Fibroblast of peridontal ligament (primary cell): Measurements from ENCODE around the gene FAM120B.

Experiments used
- DNase-seq: peaks from one replicate; pipeline ENCODE4 v3.0.0-alpha.2; 2010; ENCODE audit errors: extremely low read depth

Gene FAM120B

DNA sequence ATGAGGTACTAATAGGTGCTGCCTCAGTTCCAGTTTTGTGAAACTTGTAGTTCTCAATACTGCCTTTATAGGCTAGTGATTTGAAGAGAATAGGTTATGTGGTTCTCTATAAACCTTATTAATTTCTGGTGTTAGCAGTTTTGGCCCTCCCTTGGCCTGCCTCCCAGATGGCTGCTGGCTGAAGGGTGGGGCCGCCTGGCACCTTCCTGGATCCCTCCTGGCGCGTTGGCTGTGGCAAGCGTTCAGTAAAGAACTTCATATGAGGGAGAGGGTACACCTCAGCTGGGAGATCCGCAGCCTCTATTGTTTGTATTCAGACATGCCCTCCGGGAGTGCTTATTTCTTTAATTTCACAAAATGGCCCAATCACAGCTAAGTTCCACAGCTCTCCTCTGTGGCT lies 51.9 kb downstream of the FAM120B start:
- DNase-seq, result no peak

DNA sequence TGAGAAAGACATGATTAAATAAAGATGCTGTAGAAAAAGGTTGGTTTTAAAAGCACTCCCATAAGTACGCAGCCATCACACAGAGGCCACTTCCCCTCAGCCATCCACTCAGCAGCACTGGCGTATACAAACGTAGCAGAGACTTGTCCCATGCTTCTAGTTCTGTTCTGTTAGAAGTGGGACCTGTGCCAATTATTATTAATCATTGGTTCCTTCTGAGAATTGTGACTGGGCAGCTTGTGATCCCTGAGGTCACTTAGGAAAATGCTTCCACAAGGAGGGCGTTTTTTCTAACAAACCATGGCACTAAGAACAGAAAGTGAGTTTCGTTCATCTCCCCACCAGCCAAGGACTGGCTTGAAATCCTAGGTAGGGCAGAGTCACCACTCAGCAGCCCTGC lies 53.9 kb downstream of the FAM120B start:
- DNase-seq, result no peak

DNA sequence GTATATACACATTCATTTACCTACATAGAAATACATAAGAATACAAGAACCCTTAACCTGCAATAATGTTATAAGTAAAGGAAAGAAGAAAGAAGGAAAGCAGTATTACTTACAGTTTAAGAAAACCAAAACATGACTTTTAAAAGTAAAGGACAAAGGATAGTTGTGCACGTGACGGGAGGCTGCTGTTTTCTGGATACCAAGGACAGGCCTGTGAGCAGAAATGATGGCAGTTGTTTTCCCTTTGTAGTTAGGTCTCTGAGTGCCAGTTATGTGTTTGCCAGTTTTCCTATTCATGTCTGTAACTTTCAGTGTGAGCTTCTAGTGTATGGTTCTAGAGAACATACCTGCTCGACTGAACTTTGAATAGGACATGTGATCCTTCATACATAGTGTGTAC lies 54.8 kb downstream of the FAM120B start:
- no peak for DNase-seq

DNA sequence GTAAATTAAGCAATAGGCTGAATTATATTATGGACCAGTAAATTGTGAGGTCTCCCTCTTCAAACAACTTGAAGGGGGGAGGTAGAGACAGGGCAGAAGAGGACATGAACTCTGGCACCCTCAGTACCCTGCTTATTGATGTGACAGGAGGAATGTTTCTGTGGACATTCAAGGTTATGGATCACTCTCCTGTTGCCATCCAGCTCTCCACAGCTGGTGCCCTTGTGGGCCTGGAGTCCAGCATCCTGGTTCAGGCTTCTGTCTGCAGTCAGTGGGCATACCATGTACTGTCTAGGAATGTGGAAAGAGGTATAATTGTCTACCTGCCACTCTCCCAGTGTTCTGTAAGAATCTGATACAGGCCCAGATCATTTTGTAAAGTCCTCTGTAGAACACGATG lies 55.6 kb downstream of the FAM120B start:
- DNase-seq, result no peak

DNA sequence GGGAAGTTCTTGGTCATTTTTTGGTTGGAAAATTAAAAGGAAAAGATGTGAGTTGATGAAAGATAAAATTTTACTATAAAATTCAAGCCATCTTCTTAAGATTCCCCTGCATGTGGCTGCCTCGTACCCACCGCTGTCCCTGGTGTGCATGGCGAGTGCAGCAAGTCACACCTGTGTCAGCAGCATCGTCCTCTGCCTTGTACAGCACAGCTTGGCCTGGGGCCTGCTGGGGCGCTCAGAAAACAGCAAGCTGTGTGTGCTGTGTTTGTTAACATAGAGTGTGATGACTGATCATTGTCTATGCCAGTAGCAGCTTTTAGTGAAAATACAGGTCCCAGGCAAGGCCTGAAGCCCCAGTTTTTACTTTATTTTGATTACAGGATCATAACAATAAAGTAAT lies 56.7 kb downstream of the FAM120B start:
- DNase-seq, result no peak

DNA sequence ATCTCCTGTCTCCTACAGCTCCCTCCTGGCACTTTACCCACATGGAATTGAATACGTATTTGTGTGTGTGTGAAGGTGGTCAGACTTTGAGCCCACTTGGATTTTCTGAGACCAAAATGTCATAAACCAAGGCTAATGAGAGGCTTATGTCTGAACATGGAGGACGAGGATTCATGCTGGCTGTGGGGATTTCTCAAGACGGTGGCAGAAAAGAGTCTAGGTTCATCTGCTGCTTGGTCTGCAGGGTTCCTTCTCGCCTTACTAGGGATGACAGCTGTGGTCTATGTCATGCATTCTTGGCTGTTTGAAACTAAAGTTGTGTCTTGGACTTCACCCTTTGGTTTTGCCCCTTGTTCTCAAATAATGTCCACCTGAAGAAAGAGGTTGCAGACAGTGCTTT lies 58.6 kb downstream of the FAM120B start:
- no peak for DNase-seq

DNA sequence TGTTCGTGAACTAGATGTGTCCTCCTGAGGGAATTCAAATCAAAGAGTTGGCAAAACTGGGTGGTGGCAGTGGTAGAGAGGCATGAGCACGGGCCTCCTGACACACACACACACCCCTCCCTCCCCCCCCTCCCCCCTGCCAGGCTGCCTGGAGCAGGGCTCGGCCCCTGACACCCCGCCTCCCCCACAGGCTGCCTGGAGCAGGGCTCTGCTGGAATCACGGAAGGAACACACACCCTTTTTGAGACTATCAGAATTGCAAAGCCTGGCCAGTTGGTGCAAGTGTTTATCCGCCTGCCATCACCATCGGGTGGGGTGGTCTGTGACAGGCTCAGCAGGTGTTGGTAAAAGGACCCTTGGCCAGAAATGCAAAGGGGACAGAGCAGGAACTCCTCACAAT lies 59.0 kb downstream of the FAM120B start:
- DNase-seq, result no peak

DNA sequence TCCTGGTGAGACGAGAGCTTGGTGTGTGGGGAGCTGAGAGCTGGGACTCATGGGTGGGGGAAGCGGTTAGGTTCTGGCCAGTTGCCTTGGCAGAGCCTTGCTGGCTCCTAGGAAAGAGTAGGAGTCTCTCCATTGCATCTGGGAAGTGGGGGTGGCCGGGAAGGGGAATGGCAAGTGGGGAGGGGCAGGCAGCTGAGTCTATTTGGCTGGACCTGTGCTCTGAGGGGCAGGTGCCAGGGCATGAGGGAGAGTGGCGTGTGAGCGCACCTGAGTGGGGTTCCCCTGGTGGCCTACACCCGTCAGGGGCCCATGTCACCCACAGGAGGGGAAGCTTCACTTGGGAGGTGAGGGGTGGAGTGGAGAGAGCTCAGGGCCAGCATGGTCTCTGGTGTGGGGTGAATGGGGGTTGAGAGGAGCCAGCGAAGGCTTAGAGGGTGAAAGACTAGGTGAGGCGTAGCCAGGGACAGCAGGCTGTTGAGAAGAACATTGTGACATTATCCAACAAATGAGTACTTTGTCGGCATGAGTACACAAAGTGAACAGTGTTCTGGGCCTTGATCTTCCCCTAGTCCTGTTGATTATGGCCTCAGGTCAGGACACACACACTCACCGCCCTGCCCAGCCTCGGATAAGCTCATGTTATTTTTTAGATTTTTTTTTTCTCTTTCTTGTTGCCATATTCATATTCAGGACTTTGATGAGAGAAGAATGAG lies 59.8 kb downstream of the FAM120B start:
- DNase-seq, result no peak

DNA sequence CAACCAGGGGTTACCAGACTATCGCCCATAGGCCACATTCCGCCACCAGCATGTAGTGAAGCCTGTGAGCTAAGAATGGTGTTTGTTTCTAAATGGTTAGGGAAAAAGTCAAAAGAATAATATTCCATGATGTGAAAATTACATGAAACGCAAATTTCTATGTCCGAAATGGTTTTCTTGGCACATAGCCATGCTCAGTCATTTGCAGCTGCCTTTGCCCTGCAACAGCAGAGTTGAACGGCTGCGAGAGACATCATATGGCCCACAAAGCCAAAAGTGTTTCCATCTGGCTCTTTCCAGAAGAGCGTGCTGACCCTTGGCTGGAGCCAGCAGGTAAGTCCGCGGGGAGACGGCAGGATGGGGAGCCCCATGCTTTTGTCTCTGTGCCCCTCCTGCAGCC lies 60.7 kb downstream of the FAM120B start:
- DNase-seq, result no peak

DNA sequence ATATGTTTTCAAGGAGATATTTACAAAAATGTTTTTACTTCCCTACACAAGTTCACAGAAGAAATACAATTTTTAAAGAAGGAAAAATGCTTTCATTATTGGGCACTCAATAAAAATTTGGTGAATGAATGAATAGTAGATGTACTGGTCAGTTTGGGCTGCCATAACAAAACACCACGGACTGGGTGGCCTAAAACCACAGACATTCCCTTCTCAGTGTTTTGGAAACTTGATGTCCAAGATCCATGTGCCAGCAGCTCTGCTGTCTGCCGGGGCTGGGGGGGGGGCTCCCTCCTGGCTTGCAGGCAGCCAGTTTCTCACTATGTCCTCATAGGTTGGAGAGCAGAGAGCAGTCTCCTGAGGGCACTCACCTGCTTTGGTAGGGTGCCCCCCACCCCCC lies 62.0 kb downstream of the FAM120B start:
- no peak for DNase-seq

DNA sequence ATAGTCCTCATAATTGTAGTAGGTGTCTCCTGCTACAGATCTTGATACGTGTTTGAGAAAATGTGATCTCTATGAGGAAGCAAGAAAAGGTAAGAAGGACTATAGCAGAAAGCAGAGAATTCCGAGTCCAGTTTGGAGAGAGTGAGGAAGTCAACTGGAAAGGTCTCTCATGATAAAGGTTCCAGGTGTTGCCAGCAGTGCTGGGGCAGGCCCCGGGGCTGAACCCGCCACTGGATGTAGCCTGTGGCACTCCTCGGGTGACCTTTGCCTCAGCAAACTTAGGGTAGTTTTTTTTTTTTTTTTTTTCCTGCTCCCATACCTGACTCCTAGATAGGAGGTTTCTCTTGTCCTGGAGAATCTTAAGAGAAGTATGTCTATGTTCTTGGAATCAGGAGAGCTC lies 62.8 kb downstream of the FAM120B start:
- no peak for DNase-seq

DNA sequence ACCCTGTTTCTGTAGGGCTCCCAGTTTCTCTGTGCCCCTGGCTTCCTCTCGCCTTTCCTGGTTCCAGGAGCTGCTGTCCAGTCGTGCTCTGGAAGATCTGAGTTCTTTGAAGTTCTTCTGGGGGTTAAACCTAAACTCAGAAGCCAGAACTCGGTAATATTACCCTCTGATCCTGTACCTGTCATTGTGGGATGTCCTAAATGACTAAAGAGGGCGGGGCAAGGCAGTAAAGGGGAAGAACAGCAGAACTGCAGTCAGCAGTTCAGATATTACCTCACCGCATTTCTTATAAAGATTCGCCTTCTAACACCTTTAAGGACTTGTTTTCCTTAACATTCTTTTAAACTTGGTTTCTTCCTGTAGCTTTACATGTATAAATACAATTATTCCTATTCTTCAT lies 63.9 kb downstream of the FAM120B start:
- DNase-seq, result no peak

DNA sequence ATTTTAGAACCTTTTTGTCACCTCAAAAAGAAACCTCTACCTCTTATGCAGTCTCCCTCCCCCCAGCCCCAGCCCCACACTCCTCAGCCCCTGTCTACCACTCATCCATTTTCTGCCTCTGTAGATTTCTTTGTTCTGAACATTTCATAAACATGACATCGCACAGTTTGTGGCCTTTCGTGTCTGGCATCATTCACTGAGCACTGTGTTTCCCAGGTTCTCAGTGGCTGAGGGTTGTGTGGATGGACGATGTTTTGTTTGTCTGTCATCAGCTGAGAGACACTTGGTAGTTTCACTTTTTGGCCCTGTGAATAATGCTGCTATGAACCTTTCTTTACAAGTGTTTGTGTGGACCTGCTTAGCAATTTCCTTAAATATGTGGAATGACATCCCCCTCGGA lies 64.5 kb downstream of the FAM120B start:
- no peak for DNase-seq

DNA sequence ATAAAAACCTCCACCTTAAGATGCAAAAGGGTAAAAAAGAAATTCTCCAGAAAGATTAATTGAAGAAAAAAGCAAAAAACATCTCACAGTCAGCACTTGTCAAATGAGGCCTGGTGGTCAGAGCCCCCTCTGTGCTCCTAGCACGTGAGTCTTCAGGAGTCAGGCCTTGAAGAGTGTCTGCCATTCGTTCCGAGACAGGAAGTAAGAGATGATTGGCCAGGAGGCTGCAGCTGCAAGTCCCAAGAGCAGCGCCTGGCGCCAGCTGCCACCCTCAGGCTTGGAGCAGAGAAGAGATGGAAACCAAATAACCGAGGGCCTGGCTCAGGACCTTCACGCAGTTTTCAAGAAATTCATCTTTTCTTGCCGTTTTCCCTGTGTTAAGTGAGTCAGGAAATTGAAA lies 65.0 kb downstream of the FAM120B start:
- no peak for DNase-seq

DNA sequence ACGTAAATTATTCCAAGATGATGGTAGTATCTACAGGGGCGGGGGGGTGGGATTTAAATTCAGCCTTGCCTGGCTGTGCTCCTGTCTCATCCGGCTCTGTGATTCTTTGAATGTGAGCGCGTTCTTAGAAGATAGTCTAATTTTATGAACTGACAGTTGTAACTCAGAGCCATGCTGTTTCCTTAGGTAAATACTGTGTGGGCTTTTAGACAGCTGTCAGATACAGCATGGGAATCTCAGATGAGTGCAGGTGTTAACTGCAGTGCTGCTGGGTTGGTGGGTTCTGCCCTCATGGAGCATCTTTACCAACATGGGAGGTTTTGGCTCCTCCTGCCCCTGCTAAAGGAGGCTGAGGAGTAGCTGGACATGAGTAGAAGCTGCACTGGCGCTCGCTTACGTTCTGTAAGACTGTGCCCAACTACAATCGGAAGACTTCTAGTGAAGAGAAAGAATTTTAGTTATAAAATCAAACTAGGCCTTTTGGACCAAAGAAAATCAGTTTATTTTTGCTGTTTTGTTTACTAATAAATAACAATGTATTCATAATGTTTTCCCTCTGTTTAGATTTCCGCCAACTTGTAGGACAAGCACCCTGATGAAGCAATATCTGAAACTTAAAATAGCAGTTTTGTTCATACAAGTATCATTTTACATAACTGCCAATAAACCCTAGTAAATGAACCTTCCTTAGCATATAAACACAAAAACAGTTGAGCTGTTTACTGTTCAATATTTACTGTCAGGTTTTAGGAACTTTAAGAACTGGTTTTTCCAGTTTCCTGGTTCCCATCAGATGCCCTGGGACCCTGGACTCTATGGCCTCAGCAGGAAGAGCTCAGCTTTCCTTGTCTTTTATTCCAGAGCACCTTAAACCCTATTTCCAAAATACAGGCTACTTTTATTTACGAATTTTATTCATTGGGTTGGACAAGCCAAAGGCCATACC lies 66.1 kb downstream of the FAM120B start:
- DNase-seq, result no peak

DNA sequence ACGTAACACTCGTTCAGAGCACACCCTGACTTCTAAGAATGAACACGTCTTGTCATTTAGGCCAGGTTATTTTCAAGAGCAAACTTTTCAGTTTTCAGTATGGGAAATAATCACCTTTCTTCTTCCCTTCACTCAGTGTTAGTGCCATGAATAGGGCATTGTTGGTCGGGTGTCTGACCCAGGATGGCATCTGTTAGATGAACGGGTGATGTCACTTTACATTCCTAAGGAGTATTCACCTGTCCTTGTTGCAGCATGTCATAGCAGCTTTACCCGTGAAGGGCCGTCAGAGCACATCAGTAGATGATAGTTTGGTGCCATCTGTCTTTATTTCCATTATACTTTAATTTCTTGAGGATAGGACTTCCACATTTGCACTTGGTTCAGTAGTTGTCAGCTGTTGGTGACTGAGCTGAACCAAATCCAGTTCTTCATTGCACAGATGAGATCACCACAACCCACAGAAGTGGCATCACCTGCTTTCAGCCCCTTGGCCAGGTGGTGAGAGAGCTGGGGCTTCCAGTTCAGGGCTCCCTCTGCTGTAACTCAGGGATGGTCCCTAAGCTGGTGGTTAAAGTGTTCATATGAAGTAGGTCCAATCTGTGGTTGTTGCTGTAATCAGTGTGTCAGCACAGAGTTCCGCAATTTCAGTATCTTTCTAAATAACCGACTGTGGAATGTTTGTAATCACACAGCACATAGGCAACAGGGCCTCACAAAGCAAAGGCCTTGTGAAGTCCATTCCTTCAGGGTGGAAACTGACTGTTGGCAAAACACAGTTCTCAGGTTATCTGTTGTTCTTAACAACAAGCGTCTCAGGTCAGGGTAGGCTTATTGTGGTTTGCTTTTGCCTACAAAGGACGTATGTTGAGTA lies 68.2 kb downstream of the FAM120B start:
- DNase-seq, result peak; percentile 34

DNA sequence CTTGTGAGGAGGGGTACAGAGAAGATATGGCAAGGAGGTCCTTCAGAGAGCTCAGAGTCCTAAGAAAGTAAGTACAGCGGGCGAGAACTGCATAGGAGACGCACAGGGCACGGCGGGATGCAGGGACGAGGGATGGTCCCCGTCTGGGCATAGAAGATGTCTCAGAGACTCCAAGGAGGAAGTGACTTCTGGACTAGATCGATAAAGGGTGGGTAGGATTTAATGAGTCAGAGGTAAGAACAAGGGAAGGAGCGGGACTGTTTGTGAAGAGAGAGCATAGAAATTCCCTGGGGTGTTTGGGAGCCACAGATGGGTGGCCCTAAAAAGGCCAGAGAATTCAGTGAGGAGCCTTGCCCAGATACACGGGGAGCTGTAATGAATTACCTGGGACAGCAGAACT lies 69.1 kb downstream of the FAM120B start:
- no peak for DNase-seq

DNA sequence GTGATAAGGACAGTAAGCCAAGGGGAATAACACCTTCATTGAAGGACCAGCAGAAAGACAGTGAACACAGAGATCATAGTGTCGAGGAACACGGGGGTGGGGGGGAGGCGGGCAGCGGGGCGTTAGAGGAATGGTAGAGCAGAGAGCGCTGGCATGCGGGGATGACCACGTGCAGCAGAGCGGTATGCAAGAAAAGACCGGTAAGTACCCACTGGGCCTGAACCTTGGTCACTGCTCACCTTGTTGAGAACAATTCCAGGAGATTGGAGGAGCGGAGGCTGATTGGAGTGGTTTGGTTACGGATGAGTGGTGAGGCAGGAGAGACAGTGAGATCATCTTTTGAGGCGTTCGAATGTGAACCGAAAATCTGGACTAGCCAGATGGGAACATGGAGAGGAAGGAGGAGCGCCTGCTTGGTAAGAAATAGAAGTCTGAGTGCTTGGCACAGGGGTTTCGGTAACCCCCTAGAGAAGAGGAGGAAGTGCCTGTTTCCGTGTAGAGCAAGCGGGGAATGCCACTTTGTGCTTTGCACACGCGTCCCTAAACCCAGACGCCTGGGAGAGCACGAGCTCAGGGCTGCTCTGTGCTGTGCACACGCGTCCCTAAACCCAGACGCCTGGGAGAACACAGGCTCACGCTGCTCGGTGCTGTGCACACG lies 70.0 kb downstream of the FAM120B start:
- no peak for DNase-seq

DNA sequence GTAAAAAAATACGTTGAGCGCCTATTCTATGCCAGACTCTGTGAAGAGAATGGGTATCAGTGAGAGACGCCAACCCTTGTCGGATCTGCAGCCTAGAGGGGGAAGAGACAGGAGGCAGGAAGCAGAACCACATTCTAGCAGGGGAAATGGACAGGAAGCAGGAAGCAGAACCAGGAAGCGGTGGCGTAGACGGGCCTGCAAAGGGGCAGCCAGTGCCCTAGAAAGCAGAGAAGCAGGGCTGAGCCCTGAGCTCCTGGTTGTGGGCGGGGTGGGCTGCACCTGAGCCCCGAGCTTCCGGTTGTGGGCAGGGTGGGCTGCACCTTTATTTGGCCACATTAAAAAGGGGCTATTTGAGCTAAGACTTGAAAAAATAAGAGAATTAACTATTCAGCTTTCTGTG lies 71.9 kb downstream of the FAM120B start:
- no peak for DNase-seq

DNA sequence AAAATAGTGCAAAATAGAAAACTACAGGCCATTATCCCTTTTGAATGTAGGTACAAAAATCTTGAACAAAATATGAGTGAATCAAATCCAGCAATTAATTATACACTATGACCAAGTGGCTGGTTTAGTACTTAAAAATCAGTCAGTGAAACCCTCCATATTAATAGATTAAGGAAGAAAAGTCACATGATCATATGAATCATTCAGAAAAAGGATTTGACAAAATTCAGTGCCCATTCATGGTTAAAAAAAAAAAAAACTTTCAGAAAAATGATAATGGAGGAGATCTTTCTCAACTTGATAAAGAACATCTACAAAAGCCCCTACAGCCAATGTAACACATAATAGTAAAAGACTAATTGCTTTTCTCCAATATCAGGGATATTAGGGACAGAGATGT lies 75.0 kb downstream of the FAM120B start:
- no peak for DNase-seq

DNA sequence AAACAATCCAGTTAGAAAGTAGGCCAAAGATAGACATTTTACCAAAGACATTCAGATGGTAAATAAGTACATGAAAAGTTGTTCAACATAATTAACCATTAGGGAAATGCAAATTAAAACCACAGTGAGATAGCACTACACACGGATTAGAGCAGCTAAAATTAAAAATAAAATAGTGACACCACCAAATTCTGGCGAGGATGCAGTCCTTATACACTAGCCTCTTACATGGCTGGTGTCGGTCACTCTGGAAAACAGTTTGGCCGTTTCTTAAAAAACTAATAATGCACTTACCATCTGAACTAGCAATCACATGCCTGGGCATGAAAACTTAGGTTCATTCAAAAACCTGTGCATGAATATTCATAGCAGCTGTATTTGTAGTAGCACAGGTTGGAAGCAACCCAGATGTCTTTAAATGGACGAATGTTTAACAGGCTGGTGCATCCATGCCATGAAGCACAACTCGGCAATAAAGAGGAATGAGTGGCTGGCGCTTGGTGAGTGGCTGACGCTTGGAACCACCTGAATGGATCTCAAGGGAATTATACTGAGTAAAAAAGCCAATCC lies 77.0 kb downstream of the FAM120B start:
- DNase-seq, result no peak
